AG04449 (cell line): ENCODE measurements around the gene IFI44L.

Experiments
- CTCF ChIA-PET: fragments of 350-600 bp; formaldehyde crosslinking; extraction: SDS; loops from one replicate; lab custom pipeline; 2021; ENCODE audit warnings: antibody characterized with exemption; lab: Yijun Ruan, JAX
- POLR2A ChIA-PET: fragments of 400-600, 350-600 bp; formaldehyde crosslinking; extraction: SDS; loops from one replicate; lab custom pipeline; 2020; ENCODE audit warnings: antibody characterized with exemption, inconsistent platforms; lab: Yijun Ruan, JAX
- DNase-seq: peaks from one replicate; pipeline ENCODE4 v3.0.0-alpha.2; 2010; ENCODE audit warnings: low read depth, low spot score
- H3K4me3 ChIP-seq: 2 replicates; pipeline ENCODE4 v1.5.1; 2011; ENCODE audit warnings: low read depth, mild to moderate bottlenecking, control low read depth, low read length
- TF ChIP-seq, protein P1 (sequence below): IDR thresholded peaks from one replicate; pipeline ENCODE4 v1.5.1; 2011; ENCODE audit warnings: mild to moderate bottlenecking, moderate library complexity, low read length, control low read depth, inconsistent platforms; ENCODE audit not compliant: insufficient read depth; ENCODE audit errors: missing control alignments

The IFI44L gene

DNA sequence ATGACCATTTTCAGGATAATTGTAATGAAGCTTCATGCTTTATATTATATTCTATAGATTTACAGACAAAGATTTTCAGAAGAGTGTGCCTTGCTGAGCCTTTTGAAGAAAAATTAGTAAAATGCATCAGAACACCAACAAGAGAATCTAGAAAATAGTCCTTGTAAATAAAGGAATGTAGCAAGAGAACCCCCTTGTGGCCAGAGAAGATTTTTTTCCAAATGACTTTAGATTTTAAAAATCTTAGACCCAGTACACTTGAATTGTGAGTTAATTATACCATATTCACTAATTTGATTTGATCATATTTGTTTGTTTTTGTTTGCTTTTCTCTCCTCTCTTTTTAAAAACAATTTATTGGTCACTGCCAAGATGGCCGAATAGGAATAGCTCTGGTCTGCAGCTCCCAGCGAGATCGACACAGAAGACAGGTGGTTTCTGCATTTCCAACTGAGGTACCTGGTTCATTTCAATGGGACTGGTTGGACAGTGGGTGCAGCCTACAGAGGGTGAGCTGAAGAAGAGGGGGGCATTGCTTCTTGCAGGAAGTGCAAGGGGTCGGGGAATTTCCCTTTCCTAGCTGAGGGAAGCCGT lies 12.8 kb upstream of the IFI44L start:
- no peak for DNase-seq
- ChIA-PET POLR2A (no interaction called here), CTCF (interaction anchor here (0.6 to 8.6 kb wide), 44 partner anchors 9 to 629 kb away, joined by 3 to 181 read pairs (median 4); partner anchors contain the start of genes FUBP1 and PTGFR)
- TF ChIP-seq, protein P1, sequence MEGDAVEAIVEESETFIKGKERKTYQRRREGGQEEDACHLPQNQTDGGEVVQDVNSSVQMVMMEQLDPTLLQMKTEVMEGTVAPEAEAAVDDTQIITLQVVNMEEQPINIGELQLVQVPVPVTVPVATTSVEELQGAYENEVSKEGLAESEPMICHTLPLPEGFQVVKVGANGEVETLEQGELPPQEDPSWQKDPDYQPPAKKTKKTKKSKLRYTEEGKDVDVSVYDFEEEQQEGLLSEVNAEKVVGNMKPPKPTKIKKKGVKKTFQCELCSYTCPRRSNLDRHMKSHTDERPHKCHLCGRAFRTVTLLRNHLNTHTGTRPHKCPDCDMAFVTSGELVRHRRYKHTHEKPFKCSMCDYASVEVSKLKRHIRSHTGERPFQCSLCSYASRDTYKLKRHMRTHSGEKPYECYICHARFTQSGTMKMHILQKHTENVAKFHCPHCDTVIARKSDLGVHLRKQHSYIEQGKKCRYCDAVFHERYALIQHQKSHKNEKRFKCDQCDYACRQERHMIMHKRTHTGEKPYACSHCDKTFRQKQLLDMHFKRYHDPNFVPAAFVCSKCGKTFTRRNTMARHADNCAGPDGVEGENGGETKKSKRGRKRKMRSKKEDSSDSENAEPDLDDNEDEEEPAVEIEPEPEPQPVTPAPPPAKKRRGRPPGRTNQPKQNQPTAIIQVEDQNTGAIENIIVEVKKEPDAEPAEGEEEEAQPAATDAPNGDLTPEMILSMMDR, result peak; percentile 23
- no peak overlapping the region for H3K4me3 ChIP-seq

DNA sequence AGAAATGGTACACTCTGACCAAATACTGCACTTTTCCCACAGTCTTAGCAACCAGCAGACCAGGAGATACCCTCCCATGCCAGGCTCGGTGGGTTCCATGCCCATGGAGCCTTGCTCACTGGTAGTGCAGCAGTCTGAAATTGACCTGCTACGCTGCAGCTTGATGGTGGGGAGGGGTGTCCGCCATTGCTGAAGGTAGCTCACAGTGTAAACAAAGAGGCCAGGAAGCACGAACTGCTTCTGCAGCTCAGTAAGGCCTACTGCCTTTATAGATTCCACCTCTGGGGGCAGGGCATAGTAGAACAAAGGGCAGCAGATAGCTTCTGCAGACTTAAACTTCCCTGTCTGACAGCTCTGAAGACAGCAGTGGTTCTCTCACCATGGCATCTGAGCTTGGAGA lies 12.3 kb upstream of the IFI44L start:
- CTCF ChIA-PET, result interaction anchor here (0.6 to 8.6 kb wide), 30 partner anchors 9 to 493 kb away, joined by 3 to 181 read pairs (median 5); partner anchors contain the start of gene PTGFR
- TF ChIP-seq, protein P1, result no peak

DNA sequence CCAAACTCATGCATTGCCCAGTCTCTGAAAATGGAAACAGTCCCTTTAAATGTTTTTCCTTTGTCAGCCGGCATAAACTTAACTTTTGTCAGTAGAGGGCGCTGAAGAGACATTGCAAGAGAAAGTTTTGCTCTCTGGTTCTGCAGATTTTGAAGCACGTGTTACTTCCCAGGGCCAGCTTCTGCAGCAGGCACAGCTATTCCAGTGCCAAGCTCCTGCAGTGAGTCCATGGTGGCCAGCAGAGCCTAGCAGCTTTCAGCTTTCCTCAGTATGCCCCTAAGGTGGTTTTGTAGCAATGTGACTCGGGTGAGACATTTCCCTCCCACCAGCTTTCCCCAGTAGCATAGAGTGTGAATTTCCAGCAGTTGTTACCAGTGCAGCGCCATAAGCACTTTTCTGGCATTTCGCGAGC lies 2.6 kb upstream of the IFI44L start:
- DNase-seq, result peak; percentile 36
- CTCF ChIA-PET, result interaction anchor here (0.7 to 2.3 kb wide), 43 partner anchors 9 to 620 kb away, joined by 3 to 43 read pairs (median 5); partner anchors contain the start of gene IFI44
- TF ChIP-seq, protein P1, result peak; percentile 65
- POLR2A ChIA-PET, result no interaction called here
- H3K4me3 ChIP-seq, result no peak overlapping the region

More for the DNA sequence above, 12.3 kb upstream of the IFI44L start:
- POLR2A ChIA-PET, result no interaction called here
- no peak for DNase-seq
- H3K4me3 ChIP-seq, result no peak overlapping the region

DNA sequence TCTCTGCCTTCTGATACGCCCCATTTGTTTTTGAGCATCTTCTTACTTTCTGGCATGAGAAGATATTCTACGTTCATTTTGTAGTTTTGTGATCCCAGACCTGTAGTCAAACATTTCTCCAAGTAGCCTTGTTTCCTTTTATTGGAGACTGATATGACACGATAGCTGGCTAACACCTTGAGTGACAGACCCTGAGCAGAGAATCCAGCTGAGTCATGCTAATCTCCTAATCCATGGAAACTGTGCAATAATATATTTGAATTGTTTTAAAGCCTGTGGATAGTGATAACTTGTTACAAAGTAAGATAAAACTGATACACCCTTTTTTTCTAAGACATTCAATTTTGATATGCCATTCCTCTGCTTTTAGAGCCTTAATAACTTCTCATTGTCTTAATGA lies 1.2 kb upstream of the IFI44L start:
- no peak for DNase-seq
- H3K4me3 ChIP-seq, result no peak overlapping the region
- POLR2A ChIA-PET, result no interaction called here
- CTCF ChIA-PET, result interaction anchor here (1.3 to 3.2 kb wide), 6 partner anchors 50 to 488 kb away, joined by 3 to 29 read pairs (median 14); no protein-coding TSS in a partner anchor
- TF ChIP-seq, protein P1, result no peak

DNA sequence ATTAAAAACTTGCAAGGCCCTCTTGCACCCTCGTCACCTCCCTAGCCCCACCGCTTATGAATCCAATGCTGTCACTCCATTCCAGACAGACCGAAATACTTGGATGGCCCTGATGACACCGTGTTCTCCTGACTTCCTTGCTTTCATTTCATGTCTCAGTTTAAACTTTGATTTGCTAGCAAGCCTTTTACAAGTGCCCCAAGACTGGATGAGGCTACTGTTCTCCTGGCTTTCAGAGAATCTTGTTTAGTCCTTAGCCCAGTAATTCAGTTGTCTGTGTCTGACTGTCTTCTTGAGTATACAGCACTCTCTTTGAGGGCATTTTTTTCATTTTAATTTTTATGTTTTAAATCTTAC lies 824 bp upstream of the IFI44L start:
- POLR2A ChIA-PET, result no interaction called here
- no peak for DNase-seq
- H3K4me3 ChIP-seq, result peak overlapping the region; percentile 39; the same call in 1 of the 2 replicates
- TF ChIP-seq, protein P1, result no peak
- CTCF ChIA-PET, result interaction anchor here (1.3 to 3.2 kb wide), 7 partner anchors 50 to 488 kb away, joined by 3 to 29 read pairs (median 13); no protein-coding TSS in a partner anchor

DNA sequence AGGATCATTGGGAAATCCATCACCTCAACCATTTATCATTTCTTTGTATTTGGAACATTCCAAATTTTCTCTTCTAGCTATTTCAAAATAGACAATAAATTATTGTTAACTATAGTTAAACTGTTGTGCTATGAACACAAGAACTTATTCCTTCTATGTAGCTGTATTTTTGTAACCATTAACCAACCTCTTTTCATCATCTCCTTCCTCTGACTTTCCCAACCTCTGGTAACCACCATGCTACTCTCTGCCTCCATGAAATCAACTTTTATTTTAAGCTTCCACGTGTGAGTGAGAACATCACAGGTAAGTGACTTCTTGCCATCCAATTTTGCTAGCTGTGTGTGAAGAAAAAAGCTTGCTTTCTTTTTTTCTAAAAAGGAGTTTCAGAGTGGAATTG lies 418 bp downstream of the IFI44L start:
- TF ChIP-seq, protein P1, result no peak
- ChIA-PET POLR2A (no interaction called here), CTCF (interaction anchor here (0.7 to 3.2 kb wide), 8 partner anchors 13 to 489 kb away, joined by 3 to 29 read pairs (median 12); no protein-coding TSS in a partner anchor)
- DNase-seq, result no peak
- no peak overlapping the region; the same call in 1 of the 2 replicates for H3K4me3 ChIP-seq
